PC-9 (cell line): ENCODE results near the gene OBSCN. TPM values are rescaled to one million over a fixed set of nuclear protein-coding genes. Genes with fewer than 3 reads are reported as not detected.

ENCODE experiments used
- BruUV-seq: library from RNA; stranded (reverse); fragments of 400-500 nt; replicated peaks from 2 replicates; lab custom pipeline; 2021; lab: Mats Ljungman, UMichigan
- CTCF ChIA-PET: fragments of 300-600 bp; sonication (Branson Sonifier 250); formaldehyde crosslinking; loops from one replicate; lab custom pipeline; 2022; ENCODE audit warnings: antibody characterized with exemption; lab: Charles Lee
- POLR2A ChIA-PET: fragments of 300-600 bp; sonication (Branson Sonifier 250); formaldehyde crosslinking; loops from one replicate; lab custom pipeline; 2022; ENCODE audit warnings: antibody characterized with exemption; ENCODE audit not compliant: unreplicated experiment; lab: Charles Lee
- DNase-seq, 2 experiments: peaks; one replicate each; pipeline versions ENCODE4 v3.0.0 to v3.0.0-alpha.2; 2015 to 2022; ENCODE audit warnings: mixed read lengths in 1 of 2
- H2AFZ ChIP-seq: fragments of 200-600 bp; sonication (generic); 2 replicates; pipeline ENCODE4 v1.8.1; 2017; ENCODE audit warnings: antibody characterized with exemption
- H3F3A ChIP-seq: fragments of 200-600 bp; sonication (generic); 2 replicates; pipeline ENCODE4 v1.8.1; 2017; ENCODE audit warnings: antibody characterized with exemption, mild to moderate bottlenecking, low read depth; ENCODE audit not compliant: insufficient read depth
- H3K27ac ChIP-seq: fragments of 200-600 bp; sonication (generic); 2 replicates; pipeline ENCODE4 v1.6.1; 2016; ENCODE audit warnings: mixed run types
- H3K27me3 ChIP-seq: fragments of 200-600 bp; sonication (generic); 2 replicates; pipeline ENCODE4 v1.6.1; 2016; ENCODE audit warnings: low read depth, mixed run types; ENCODE audit not compliant: insufficient read depth
- H3K36me3 ChIP-seq: fragments of 200-600 bp; sonication (generic); 2 replicates; pipeline ENCODE4 v1.6.1; 2016; ENCODE audit warnings: low read depth, mixed run types
- H3K4me1 ChIP-seq: fragments of 200-600 bp; sonication (generic); replicated peaks from 2 replicates; pipeline ENCODE4 v1.6.1; 2016; ENCODE audit warnings: mixed run types; ENCODE audit not compliant: insufficient read depth
- H3K4me2 ChIP-seq: fragments of 200-600 bp; sonication (generic); 2 replicates; pipeline ENCODE4 v1.6.1; 2017; ENCODE audit warnings: mixed run types
- H3K4me3 ChIP-seq: fragments of 200-600 bp; sonication (generic); 2 replicates; pipeline ENCODE4 v1.6.1; 2016; ENCODE audit warnings: mixed run types
- H3K79me2 ChIP-seq: fragments of 200-600 bp; sonication (generic); 2 replicates; pipeline ENCODE4 v1.6.1; 2017; ENCODE audit warnings: low read depth, mixed run types
- H3K9me2 ChIP-seq: fragments of 200-600 bp; sonication (generic); 2 replicates; pipeline ENCODE4 v1.8.1; 2017; ENCODE audit warnings: mild to moderate bottlenecking; ENCODE audit not compliant: insufficient read depth
- H3K9me3 ChIP-seq: fragments of 200-600 bp; sonication (generic); 2 replicates; pipeline ENCODE4 v1.8.1; 2016; ENCODE audit warnings: low read depth; ENCODE audit not compliant: insufficient read depth
- H4K20me1 ChIP-seq: fragments of 200-600 bp; sonication (generic); 2 replicates; pipeline ENCODE4 v1.8.1; 2017; ENCODE audit not compliant: insufficient read depth
- CTCF ChIP-seq: fragments of 200-600 bp; sonication (generic); conservative IDR thresholded peaks from 2 replicates; pipeline ENCODE4 v1.6.1; 2017; ENCODE audit warnings: mixed run types, antibody characterized with exemption, mild to moderate bottlenecking, moderate library complexity
- EZH2 ChIP-seq: fragments of 200-600 bp; sonication (generic); IDR thresholded peaks from 2 replicates; pipeline ENCODE4 v1.8.0; 2017; ENCODE audit warnings: antibody characterized with exemption, low read depth
- intact Hi-C: fragments of 100-400 bp; cut with micrococcal nuclease; formaldehyde crosslinking; loops from one replicate; pipeline ENCODE4 v1.10.0; 2022; ENCODE audit not compliant: unreplicated experiment
- total RNA-seq: library from RNA; stranded (reverse); gene quantifications from 2 replicates; pipeline ENCODE4 v1.2.3, GENCODE V29; 2021

OBSCN gene
- total RNA-seq, 1 experiment from 2014 or later = 62.9 TPM

- CTCF ChIA-PET = interaction anchor here (0.6 kb wide), 1 partner anchor 72 kb away, joined by 3 read pairs; no protein-coding TSS in a partner anchor
- BruUV-seq = no TSS peak
Observed at GRCh38 chr1:228414511-228415211, 206.8 kb downstream of the OBSCN start.

GRCh38 chr1:228415221-228415620, 207.4 kb downstream of the OBSCN start:
- H3K27me3 ChIP-seq = no peaks in the 10 kb centered on the region
- H2AFZ ChIP-seq = no peak overlapping the region
- DNase-seq = no peak
- peak overlapping the region; percentile 64; the same call in 1 of the 2 replicates for H3K4me3 ChIP-seq
- H3F3A ChIP-seq = peaks cover 32% of the 10 kb centered on the region
- POLR2A ChIA-PET = interaction anchor here (0.6 to 0.7 kb wide), 2 partner anchors 8 to 505 kb away, joined by 3 to 26 read pairs; partner anchors contain the start of gene TRIM11
- no peaks in the 10 kb centered on the region for H4K20me1 ChIP-seq
- no peak overlapping the region for H3K27ac ChIP-seq
- no peak for TF ChIP-seq EZH2
- TF ChIP-seq CTCF = no peak
- H3K4me1 ChIP-seq = peaks cover 60% of the 10 kb centered on the region
- H3K79me2 ChIP-seq = peaks cover 17% of the 10 kb centered on the region
- no TSS peak for BruUV-seq
- peak overlapping the region; percentile 86 for H3K4me2 ChIP-seq
- intact Hi-C loops = loop anchor here (10.0 kb wide), 1 partner anchor 810 kb away; no protein-coding TSS in a partner anchor
- 0 out of 2 replicates have a peak, but pooled peaks cover 2% of the 10 kb centered on the region for H3K36me3 ChIP-seq
- no peaks in the 10 kb centered on the region for H3K9me2 ChIP-seq
- no peaks in the 10 kb centered on the region for H3K9me3 ChIP-seq
- CTCF ChIA-PET = interaction anchor here (0.6 kb wide), 1 partner anchor 72 kb away, joined by 3 read pairs; no protein-coding TSS in a partner anchor

More at GRCh38 chr1:228414511-228415211, 206.8 kb downstream of the OBSCN start:
- no peak overlapping the region for H3K27ac ChIP-seq
- H3K4me3 ChIP-seq = no peak overlapping the region
- no peaks in the 10 kb centered on the region for H3K9me2 ChIP-seq
- H4K20me1 ChIP-seq = no peaks in the 10 kb centered on the region
- H3K36me3 ChIP-seq = 0 out of 2 replicates have a peak, but pooled peaks cover 5% of the 10 kb centered on the region
- intact Hi-C loops = loop anchor here (10.0 kb wide), 1 partner anchor 810 kb away; no protein-coding TSS in a partner anchor
- POLR2A ChIA-PET = interaction anchor here (0.6 to 0.7 kb wide), 2 partner anchors 8 to 505 kb away, joined by 3 to 26 read pairs; partner anchors contain the start of gene TRIM11
- H3K27me3 ChIP-seq = no peaks in the 10 kb centered on the region
- TF ChIP-seq EZH2 (no peak), CTCF (no peak)
- peaks cover 32% of the 10 kb centered on the region for H3F3A ChIP-seq
- peak overlapping the region; percentile 86 for H3K4me2 ChIP-seq
- no peak for DNase-seq
- H3K9me3 ChIP-seq = no peaks in the 10 kb centered on the region
- H3K4me1 ChIP-seq = peaks cover 60% of the 10 kb centered on the region
- H2AFZ ChIP-seq = no peak overlapping the region
- peaks cover 23% of the 10 kb centered on the region for H3K79me2 ChIP-seq

- H3F3A ChIP-seq = peaks cover 36% of the 10 kb centered on the region
- H3K9me3 ChIP-seq = no peaks in the 10 kb centered on the region
- H3K36me3 ChIP-seq = no peaks in the 10 kb centered on the region
- BruUV-seq = no TSS peak
- H3K27me3 ChIP-seq = no peaks in the 10 kb centered on the region
- H3K4me1 ChIP-seq = peaks cover 65% of the 10 kb centered on the region
- intact Hi-C loops = loop anchor here (1.0 to 10.0 kb wide), 2 partner anchors 9 to 809 kb away; no protein-coding TSS in a partner anchor
- H4K20me1 ChIP-seq = no peaks in the 10 kb centered on the region
- H3K9me2 ChIP-seq = no peaks in the 10 kb centered on the region
- H3K4me3 ChIP-seq = peak overlapping the region; percentile 64
- TF ChIP-seq EZH2 (no peak), CTCF (no peak)
- no peak for DNase-seq
- H3K4me2 ChIP-seq = peak overlapping the region; percentile 86
- CTCF ChIA-PET = no interaction called here
- POLR2A ChIA-PET = no interaction called here
- H3K27ac ChIP-seq = no peak overlapping the region
- H3K79me2 ChIP-seq = peaks cover 16% of the 10 kb centered on the region; the same call in 1 of the 2 replicates
- peak overlapping the region; percentile 73 for H2AFZ ChIP-seq
Observed at GRCh38 chr1:228415853-228416216, 208.0 kb downstream of the OBSCN start.
